ENCODE measurements around the gene AGMO.
"Not testable (repeated sequence)": the region's sequence is repeated elsewhere in the genome, so short reads cannot be mapped to it uniquely, and the experiment has no call there.

The AGMO gene

DNA sequence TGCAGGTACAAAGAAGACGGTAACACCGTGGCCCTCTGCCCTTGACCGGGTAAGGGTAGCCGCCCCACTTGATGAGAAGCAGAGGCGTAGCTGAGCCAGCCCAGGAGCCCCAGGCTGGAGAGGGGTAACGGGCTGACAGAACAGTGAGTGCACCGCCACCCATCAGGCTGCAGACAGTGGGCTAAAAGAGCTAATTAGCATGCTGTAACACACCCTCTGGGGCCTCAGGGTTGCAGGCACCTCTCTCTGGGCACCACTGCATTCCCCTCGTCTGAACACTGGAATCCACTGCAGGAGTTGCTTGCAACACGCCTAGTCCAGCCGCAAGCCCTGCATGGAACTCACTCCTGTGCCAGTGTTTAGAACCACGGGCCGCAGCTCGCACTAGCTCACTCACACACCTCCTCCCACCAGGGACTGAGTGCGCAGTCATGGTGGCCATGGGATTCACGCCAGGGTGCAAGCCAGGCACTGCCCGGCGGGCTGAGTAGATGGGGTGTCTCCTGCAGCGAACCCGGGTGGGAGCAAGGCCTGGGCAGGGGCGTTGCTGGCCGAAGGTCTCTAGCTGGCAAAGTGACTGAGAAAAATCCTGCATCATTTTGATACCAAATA lies 36.1 kb downstream of the AGMO start:
- H3K14ac ChIP-seq (ENCODE audit: low read length in 2 of 2): no peak overlapping the region
- H4K91ac ChIP-seq (ENCODE audit: low read length): no peak overlapping the region
- H3K27me3 ChIP-seq (ENCODE audit: control insufficient read depth in 1 of 2, insufficient read depth in 1 of 2, low read length in 2 of 2): no peaks in the 10 kb centered on the region
- H4K8ac ChIP-seq (ENCODE audit: low read length): no peak overlapping the region
- DNase-seq: no peak
- no peak overlapping the region for H2BK5ac ChIP-seq (ENCODE audit: low read depth, low read length, poor library complexity, severe bottlenecking)
- WGBS: 98% methylated on average over 21 of the region's 21 CpGs
- no peak overlapping the region for H3K9ac ChIP-seq (ENCODE audit: low read length)
- no peaks in the 10 kb centered on the region for H3K4me1 ChIP-seq (ENCODE audit: control insufficient read depth, insufficient read depth, low read depth, low read length)
- no peak overlapping the region for H3K4me3 ChIP-seq (ENCODE audit: insufficient read depth in 1 of 2, low read depth in 1 of 2, low read length in 2 of 2)
- H3K4me2 ChIP-seq (ENCODE audit: low read length, poor library complexity, severe bottlenecking): no peak overlapping the region
- H3K23ac ChIP-seq (ENCODE audit: low read length in 2 of 2): no peak overlapping the region
- no peak overlapping the region for H2AK5ac ChIP-seq (ENCODE audit: low read length, severe bottlenecking)
- no peaks in the 10 kb centered on the region for H3K36me3 ChIP-seq (ENCODE audit: control insufficient read depth in 1 of 2, insufficient read depth in 2 of 2, low read depth in 1 of 2, low read length in 2 of 2)
- no peak overlapping the region for H3K4ac ChIP-seq (ENCODE audit: low read depth in 1 of 2, low read length in 2 of 2)
- no peak overlapping the region for H2BK15ac ChIP-seq (ENCODE audit: low read depth, poor library complexity, severe bottlenecking)
- H2AFZ ChIP-seq (ENCODE audit: low read depth, low read length): no peak overlapping the region
- H3K18ac ChIP-seq (ENCODE audit: low read depth in 1 of 2, low read length in 2 of 2): no peak overlapping the region
- no peak overlapping the region for H2BK120ac ChIP-seq (ENCODE audit: low read depth, low read length)
- H2BK12ac ChIP-seq (ENCODE audit: low read length in 2 of 2): no peak overlapping the region
- H3K9me3 ChIP-seq (ENCODE audit: control insufficient read depth, low read length): no peaks in the 10 kb centered on the region
- H3K79me1 ChIP-seq (replicated peaks; ENCODE audit: low read length, poor library complexity, severe bottlenecking): no peaks in the 10 kb centered on the region
- no peak overlapping the region for H3K27ac ChIP-seq (ENCODE audit: low read length, poor library complexity, severe bottlenecking)

GRCh38 chr7:15524077-15524476 lies 37.7 kb downstream of the AGMO start:
- no peak overlapping the region for H2BK5ac ChIP-seq (ENCODE audit: low read depth, low read length, poor library complexity, severe bottlenecking)
- no peak overlapping the region for H2BK12ac ChIP-seq (ENCODE audit: low read length in 2 of 2)
- H3K4me3 ChIP-seq (ENCODE audit: insufficient read depth in 1 of 2, low read depth in 1 of 2, low read length in 2 of 2): no peak overlapping the region

DNA sequence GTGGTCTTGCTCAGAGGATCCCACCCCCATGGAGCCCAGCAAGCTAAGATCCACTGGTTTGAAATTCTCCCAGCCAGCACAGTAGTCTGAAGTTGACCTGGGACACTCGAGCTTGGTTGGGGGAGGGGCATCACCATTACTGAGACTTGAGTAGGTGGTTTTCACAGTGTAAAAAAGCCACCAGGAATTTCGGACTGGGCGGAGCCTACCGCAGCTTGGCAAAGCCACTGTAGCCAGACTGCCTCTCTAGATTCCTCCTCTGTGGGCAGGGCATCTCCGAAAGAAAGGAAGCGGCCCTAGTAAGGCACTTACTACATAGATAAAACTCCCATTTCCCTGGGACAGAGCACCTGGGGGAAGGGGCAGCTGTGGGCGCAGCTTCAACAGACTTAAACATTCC lies 44.0 kb downstream of the AGMO start:
- not testable (repeated sequence) for H3K79me1 ChIP-seq (replicated peaks; ENCODE audit: low read length, poor library complexity, severe bottlenecking); H2BK5ac ChIP-seq (ENCODE audit: low read depth, low read length, poor library complexity, severe bottlenecking); H3K14ac ChIP-seq (ENCODE audit: low read length in 2 of 2); H3K4ac ChIP-seq (ENCODE audit: low read depth in 1 of 2, low read length in 2 of 2); H3K27ac ChIP-seq (ENCODE audit: low read length, poor library complexity, severe bottlenecking); H4K8ac ChIP-seq (ENCODE audit: low read length); H3K4me1 ChIP-seq (ENCODE audit: control insufficient read depth, insufficient read depth, low read depth, low read length); H3K9ac ChIP-seq (ENCODE audit: low read length); H3K4me3 ChIP-seq (ENCODE audit: insufficient read depth in 1 of 2, low read depth in 1 of 2, low read length in 2 of 2); H3K36me3 ChIP-seq (ENCODE audit: control insufficient read depth in 1 of 2, insufficient read depth in 2 of 2, low read depth in 1 of 2, low read length in 2 of 2); H2AFZ ChIP-seq (ENCODE audit: low read depth, low read length); H3K9me3 ChIP-seq (ENCODE audit: control insufficient read depth, low read length); H2AK5ac ChIP-seq (ENCODE audit: low read length, severe bottlenecking); H2BK15ac ChIP-seq (ENCODE audit: low read depth, poor library complexity, severe bottlenecking); H3K18ac ChIP-seq (ENCODE audit: low read depth in 1 of 2, low read length in 2 of 2); H3K23ac ChIP-seq (ENCODE audit: low read length in 2 of 2); DNase-seq; H3K4me2 ChIP-seq (ENCODE audit: low read length, poor library complexity, severe bottlenecking); H2BK12ac ChIP-seq (ENCODE audit: low read length in 2 of 2); H4K91ac ChIP-seq (ENCODE audit: low read length); H2BK120ac ChIP-seq (ENCODE audit: low read depth, low read length); H3K27me3 ChIP-seq (ENCODE audit: control insufficient read depth in 1 of 2, insufficient read depth in 1 of 2, low read length in 2 of 2)
- WGBS: 91% methylated on average over 7 of the region's 7 CpGs

More at GRCh38 chr7:15524077-15524476, 37.7 kb downstream of the AGMO start:
- H3K18ac ChIP-seq (ENCODE audit: low read depth in 1 of 2, low read length in 2 of 2): no peak overlapping the region
- no peak overlapping the region for H3K23ac ChIP-seq (ENCODE audit: low read length in 2 of 2)
- H2BK15ac ChIP-seq (ENCODE audit: low read depth, poor library complexity, severe bottlenecking): no peak overlapping the region
- H3K79me1 ChIP-seq (replicated peaks; ENCODE audit: low read length, poor library complexity, severe bottlenecking): no peaks in the 10 kb centered on the region
- DNase-seq: no peak
- H3K36me3 ChIP-seq (ENCODE audit: control insufficient read depth in 1 of 2, insufficient read depth in 2 of 2, low read depth in 1 of 2, low read length in 2 of 2): no peaks in the 10 kb centered on the region
- WGBS: no CpG with 5 or more reads among the region's 1 CpG
- no peak overlapping the region for H3K9ac ChIP-seq (ENCODE audit: low read length)
- H4K91ac ChIP-seq (ENCODE audit: low read length): no peak overlapping the region
- H4K8ac ChIP-seq (ENCODE audit: low read length): no peak overlapping the region
- no peaks in the 10 kb centered on the region for H3K4me1 ChIP-seq (ENCODE audit: control insufficient read depth, insufficient read depth, low read depth, low read length)
- H2BK120ac ChIP-seq (ENCODE audit: low read depth, low read length): no peak overlapping the region
- H3K4me2 ChIP-seq (ENCODE audit: low read length, poor library complexity, severe bottlenecking): no peak overlapping the region
- H3K14ac ChIP-seq (ENCODE audit: low read length in 2 of 2): no peak overlapping the region
- peaks cover 4% of the 10 kb centered on the region for H3K9me3 ChIP-seq (ENCODE audit: control insufficient read depth, low read length)
- H2AK5ac ChIP-seq (ENCODE audit: low read length, severe bottlenecking): no peak overlapping the region
- H2AFZ ChIP-seq (ENCODE audit: low read depth, low read length): no peak overlapping the region
- H3K27me3 ChIP-seq (ENCODE audit: control insufficient read depth in 1 of 2, insufficient read depth in 1 of 2, low read length in 2 of 2): no peaks in the 10 kb centered on the region
- no peak overlapping the region for H3K4ac ChIP-seq (ENCODE audit: low read depth in 1 of 2, low read length in 2 of 2)
- no peak overlapping the region for H3K27ac ChIP-seq (ENCODE audit: low read length, poor library complexity, severe bottlenecking)

GRCh38 chr7:15515252-15515651 lies 46.6 kb downstream of the AGMO start:
- no peak overlapping the region for H2BK120ac ChIP-seq (ENCODE audit: low read depth, low read length)

More at GRCh38 chr7:15515252-15515651, 46.6 kb downstream of the AGMO start:
- H3K9ac ChIP-seq (ENCODE audit: low read length): peak overlapping the region; percentile 70
- no peak overlapping the region for H3K23ac ChIP-seq (ENCODE audit: low read length in 2 of 2)
- H3K18ac ChIP-seq (ENCODE audit: low read depth in 1 of 2, low read length in 2 of 2): no peak overlapping the region
- no peak overlapping the region for H4K8ac ChIP-seq (ENCODE audit: low read length)
- WGBS: 23% methylated on average over 2 of the region's 4 CpGs
- H3K36me3 ChIP-seq (ENCODE audit: control insufficient read depth in 1 of 2, insufficient read depth in 2 of 2, low read depth in 1 of 2, low read length in 2 of 2): no peaks in the 10 kb centered on the region
- H3K14ac ChIP-seq (ENCODE audit: low read length in 2 of 2): no peak overlapping the region
- H3K27ac ChIP-seq (ENCODE audit: low read length, poor library complexity, severe bottlenecking): peak overlapping the region; percentile 55
- H3K79me1 ChIP-seq (replicated peaks; ENCODE audit: low read length, poor library complexity, severe bottlenecking): no peaks in the 10 kb centered on the region
- H3K4ac ChIP-seq (ENCODE audit: low read depth in 1 of 2, low read length in 2 of 2): no peak overlapping the region
- no peaks in the 10 kb centered on the region for H3K4me1 ChIP-seq (ENCODE audit: control insufficient read depth, insufficient read depth, low read depth, low read length)
- H2BK15ac ChIP-seq (ENCODE audit: low read depth, poor library complexity, severe bottlenecking): no peak overlapping the region
- peaks cover 4% of the 10 kb centered on the region for H3K9me3 ChIP-seq (ENCODE audit: control insufficient read depth, low read length)
- no peaks in the 10 kb centered on the region for H3K27me3 ChIP-seq (ENCODE audit: control insufficient read depth in 1 of 2, insufficient read depth in 1 of 2, low read length in 2 of 2)
- peak overlapping the region in 1 of 2 experiments; percentile 38 for H3K4me3 ChIP-seq (ENCODE audit: insufficient read depth in 1 of 2, low read depth in 1 of 2, low read length in 2 of 2)
- no peak overlapping the region for H2BK5ac ChIP-seq (ENCODE audit: low read depth, low read length, poor library complexity, severe bottlenecking)
- no peak overlapping the region for H2BK12ac ChIP-seq (ENCODE audit: low read length in 2 of 2)
- H3K4me2 ChIP-seq (ENCODE audit: low read length, poor library complexity, severe bottlenecking): peak overlapping the region; percentile 23
- H2AFZ ChIP-seq (ENCODE audit: low read depth, low read length): no peak overlapping the region
- no peak overlapping the region for H4K91ac ChIP-seq (ENCODE audit: low read length)
- peak; percentile 30 for DNase-seq
- H2AK5ac ChIP-seq (ENCODE audit: low read length, severe bottlenecking): no peak overlapping the region

Data from mesenchymal stem cell (in vitro differentiated cells and primary cell).